DMS 273 (cell line): ENCODE results near the gene FILIP1L.

ENCODE experiments used
- DNase-seq: peaks from one replicate; lab custom pipeline; 2025; ENCODE audit not compliant: unreplicated experiment; lab: John Stamatoyannopoulos, UW

The FILIP1L gene

DNA sequence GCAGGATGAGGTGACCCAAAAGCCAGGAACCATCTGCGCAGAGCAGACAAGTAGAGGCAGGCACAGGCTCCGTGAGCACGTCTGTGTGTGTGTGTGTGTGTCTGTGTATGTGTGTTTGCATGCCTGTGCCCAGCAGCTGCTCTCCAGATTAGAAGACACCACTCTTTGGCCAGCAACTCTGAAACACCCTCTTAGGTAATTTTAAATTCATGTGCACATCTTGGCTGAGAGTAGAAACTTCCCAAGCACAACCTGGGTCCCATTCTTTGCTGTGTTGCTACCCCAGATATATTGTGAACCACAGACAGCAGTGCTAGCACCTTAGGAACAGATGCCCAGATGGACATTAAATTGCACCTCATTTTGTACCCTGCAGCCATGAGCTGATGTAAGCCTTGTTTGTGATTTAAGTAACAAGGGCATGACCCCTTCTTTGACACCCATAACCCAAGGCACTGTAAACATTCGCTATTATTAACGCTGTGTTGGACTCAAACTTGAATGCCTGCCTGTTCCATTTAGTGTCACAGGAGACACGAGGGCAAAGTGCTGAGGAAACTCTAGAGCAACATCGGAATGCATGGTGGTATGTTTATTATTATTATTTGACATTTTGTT, at the start of gene FILIP1L:
Gene FILIP1L, minus strand, starts transcription at position 89 of the 618 bp plus-strand sequence.
- peak; percentile 81 for DNase-seq

DNA sequence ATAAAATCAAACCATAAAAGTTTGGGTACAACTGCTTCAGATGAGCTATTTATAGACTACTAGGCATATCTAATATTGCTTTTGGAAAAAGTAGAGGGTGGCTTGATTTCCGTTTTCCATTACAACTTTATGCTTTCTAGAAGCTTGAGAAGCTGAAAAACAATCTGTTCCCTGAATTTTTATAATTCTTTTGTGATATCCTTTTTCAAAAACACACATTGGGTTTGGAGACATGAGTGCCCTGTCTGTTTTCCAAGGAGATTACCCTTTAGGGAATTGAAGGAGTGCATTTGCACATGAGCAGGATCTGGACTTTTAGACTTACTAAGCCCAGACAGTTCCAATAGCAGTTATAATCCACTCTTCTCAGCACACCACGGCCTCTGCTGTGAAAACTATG, 49.5 kb upstream of the FILIP1L start:
- no peak for DNase-seq

DNA sequence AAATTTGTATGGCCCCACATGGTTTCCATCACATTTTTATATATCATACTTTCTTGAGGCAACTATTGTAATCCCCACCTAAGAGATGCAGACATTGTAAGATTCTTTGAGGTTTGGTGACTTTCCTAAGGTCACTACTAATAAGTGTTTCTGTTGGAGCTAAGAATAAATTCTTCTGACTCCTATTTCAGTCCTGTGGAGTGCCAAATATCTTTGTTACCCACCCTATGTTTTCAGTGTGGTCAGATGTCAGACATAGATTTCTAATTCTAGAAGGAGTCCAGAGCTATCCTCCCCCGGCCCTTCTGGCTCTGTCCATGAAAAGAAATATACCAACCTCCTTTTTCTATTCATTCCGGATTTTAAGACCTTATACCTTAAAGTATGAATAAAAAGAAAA, 46.2 kb upstream of the FILIP1L start:
- no peak for DNase-seq

DNA sequence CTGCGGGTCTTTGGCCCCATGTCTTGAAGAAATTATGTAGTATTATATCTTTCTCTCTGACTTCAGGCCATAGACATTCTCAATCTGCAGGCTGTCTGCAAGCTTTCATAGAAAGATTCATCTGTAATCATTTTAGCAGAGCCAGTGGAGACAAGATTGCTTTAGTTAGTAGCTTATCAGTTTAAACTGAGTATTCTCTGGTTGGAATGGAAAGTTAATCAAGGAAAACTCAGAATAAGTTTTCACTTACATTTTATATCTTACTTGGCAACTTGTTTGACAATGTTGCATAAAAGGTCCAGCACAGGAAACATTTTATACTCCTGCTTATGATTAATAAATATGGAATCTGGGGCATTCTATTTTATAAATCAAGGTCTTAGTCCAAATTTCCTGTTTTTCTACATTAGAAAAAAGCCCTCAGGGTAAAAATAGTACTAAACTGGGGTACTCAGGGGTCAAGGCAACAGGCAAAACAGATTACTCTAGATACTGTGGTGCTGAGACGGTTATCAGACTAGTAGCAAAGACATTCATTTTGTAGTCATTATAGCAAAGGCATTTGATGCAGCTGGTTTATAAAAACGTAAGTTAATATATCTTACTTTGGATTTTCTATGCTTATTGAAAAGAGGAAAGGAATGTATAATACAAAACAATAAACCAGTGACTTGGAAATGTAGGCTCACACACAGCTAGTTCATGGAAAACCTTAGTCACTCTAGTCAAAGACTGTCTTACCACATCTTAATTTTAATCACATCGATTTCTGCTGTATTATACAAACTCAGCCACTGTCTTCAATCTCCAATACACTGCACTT, 45.2 kb upstream of the FILIP1L start:
- DNase-seq, result no peak

DNA sequence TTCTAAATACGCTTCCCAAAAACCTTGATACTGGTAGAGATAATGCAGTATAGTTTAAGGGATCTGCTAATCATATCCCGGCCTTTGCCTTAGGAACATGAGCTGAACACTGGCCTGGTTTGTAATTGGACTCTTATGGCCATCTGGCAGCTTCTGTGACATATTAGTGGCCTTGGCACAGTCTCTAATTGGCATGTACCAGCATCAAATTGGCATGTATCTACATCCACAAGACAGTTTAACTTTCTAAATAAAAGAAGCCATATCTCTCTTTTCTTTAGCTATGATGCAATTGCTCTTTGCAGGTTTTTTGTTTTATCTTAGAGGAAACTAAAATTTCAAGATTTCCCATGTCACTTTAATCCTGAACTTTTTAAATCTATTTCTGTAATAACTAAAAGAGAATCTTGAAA, 44.6 kb upstream of the FILIP1L start:
- DNase-seq, result peak; percentile 94

DNA sequence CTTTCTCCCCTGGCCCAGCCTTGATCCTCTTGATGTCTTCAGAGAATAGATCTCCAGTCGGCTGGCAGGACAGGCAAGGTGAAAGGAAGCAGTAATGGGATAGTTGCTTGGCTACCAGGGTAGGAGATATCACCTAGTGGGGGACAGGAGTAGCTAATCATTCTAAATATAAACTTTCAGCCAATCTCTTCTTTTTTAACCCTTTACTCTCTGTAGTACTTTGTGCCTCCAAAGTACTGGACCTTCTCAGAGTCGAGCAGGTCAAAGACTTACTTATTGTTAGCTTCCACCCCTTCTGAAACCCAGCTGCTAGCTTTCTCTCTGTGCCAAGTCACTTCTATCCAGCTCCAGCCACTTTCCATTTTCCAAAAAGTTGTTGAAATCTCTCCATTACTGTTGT, 43.4 kb upstream of the FILIP1L start:
- DNase-seq, result peak; percentile 54

DNA sequence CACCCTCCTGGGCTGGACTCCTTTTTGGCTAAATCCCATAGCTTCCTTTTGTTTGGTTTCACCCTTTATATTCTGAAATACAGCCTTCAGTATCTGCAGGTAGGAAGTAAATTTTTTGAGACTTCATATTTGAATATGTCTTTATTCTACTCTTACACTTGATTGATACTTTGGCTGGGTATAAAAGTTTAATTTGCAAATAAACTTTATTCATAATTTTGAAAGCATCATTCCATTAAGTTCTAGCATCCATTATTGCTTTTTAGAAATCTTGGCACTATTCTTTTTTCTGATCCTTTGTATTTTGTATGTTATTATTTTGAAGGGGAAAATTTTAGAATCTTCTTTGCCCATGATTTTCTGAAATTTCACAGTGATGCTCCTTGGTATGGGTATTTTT, 41.3 kb upstream of the FILIP1L start:
- DNase-seq, result no peak

DNA sequence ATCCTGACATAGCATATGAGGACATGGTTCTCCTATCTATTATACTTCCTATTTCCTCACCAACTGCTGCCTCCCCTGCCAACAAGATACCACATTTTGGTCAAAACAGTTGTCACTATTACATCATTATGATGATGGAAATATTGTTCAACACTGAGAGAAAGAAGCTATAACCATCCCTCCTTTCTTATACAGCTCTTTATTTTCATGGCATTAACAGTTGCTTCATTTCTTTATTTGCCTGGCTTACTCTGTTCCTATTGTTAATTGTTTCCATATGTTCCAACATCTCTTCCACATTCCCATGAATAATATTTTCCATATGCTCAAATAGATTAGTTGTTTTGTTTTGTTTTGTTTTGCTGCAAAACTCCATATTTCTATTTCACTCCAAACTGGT, 40.8 kb upstream of the FILIP1L start:
- DNase-seq, result no peak

DNA sequence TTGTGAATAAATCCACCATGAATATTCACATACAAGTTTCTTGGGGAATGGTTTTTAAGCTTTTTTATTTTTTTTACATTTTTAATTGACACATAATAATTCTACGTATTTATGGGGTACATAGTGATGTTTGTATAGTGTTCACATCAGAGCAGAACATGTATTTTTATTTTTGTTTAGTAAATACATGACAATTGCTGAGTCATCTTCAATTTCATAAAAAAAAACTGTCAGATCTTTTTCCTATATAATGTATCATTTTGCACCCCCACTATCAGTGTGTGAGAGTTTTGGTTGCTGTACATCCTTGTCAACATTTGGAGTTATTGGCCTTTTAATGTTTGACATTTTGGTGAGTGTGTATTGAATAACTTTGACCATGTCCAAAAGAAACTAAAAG, 39.9 kb upstream of the FILIP1L start:
- no peak for DNase-seq

DNA sequence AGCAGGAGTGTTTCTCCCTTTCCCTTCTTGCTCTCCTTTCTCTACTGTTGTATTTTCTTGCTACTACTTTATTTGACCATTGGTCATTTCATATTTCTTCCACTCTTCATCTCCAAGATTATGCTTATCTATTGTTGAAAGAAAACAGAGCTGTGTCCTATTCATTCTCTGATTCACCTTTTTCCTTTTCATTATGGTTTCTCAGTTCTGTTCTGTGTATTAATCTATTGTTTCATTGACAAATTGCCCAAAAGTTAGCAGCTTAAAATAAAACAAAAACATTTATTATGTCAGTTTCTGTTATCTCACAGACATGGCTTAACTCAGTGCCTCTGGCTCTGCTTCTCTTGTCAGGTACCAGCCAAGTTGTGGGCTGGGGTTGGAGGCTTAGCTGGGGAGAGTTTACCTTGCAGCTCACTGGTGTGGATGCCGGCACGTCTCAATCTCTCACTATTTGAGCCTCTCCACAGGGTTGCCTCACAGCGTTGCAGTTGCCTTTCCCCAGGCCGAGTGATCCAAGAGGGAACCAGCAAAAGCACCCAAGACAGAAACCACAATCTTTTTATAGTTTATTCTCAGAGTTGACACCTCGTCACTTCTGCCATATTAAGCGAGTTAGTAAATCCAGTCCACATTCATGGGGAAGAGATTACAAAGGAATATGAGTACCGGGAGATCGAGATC, 36.9 kb upstream of the FILIP1L start:
- DNase-seq, result no peak

DNA sequence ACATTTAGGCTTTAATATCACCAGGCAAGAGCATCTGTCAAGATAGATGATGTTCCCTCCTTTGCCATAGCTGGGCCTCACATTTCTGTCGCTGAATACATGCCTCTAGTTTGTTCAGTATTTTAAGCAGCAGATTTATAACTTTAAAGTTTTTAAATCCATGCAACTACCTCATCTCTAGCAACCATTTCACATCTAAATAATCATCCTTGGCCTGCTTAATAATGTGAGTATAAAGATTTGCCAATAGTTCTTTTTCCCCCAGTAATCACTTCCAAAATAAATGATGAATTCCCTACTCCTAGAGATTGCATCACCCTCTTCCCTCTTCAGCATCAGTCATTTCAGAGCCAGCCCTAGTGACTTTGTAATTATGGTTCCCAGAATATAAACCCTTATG, 36.2 kb upstream of the FILIP1L start:
- DNase-seq, result no peak

DNA sequence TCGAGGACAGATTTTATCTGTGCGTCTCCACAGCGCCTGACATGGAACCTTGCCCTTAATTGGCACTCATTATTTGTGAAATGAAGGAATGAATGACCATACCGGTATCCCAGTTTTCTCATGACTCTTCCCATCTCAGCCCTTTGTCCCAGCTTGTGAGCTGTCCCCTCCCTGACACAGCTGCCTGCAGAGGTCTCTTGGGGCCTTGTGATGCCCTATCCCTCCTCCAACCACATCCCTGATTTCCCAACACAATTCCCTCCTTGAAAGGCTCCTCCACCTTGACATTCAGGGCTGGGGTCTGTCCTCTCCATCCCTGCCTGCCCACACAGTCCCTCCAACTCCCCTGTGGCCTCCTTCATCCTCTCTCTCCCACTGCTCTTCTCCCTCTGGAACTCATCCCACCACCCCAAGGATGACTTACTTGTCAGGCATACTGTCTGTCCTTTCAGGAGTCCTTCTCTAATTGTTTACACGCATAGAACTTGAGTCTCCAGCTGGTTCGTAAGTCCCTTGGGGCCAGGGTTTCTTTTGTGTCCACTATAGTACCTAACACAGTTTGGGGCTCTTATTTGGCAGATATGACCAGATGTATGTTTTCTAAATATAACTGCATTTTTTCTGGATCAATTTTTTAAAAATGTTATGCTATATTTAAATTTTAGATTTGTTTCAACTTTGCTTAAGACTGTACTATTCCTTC, 35.6 kb upstream of the FILIP1L start:
- DNase-seq, result peak; percentile 22

DNA sequence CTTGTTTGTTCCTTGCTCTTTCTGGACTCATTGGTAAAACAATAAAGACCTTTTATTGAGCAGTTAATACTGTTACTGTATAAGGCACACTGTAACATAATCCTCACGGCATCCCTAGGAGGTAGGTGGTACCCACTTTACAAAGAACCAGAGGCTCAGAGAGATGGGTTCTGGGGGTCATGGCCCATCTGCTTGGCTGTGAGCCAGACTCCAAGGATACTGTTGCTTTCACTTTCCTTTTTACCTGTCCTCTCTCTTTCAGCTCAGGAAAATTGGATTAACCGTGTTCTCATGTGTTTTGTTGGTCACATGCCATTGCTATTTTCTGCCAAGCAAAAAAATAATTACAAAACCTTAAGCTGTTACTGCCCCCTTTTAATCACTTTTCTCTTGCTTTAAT, 34.8 kb upstream of the FILIP1L start:
- peak; percentile 33 for DNase-seq

DNA sequence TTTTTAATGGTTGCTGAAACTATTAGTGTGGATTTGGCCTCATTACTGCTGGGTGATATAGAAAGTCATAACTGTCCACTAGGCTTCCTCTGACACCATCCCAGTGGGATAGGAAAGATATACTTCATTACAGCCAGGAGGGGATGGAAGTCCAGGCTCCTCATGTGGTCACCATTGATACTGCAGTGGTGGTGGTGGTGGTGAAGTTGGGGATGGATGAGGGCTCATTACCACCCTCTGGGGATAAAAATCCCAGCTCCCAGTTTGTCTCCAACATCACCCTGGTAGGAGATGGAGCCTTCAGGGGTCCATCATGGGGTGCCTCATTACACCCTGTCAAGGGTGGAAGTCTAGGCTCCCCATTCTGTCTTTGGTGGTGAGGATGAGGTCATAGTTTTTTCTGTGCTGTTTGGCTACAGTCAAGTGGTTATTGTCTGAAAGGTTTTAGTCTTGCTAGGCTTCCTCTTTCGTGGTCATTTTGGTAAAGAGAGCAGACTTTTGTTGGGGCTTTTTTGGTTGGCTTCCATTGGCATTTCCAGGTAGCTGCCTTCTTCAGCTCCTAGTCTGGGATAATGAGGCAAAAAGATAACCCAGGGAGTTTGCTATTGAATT, 30.1 kb upstream of the FILIP1L start:
- DNase-seq, result no peak

DNA sequence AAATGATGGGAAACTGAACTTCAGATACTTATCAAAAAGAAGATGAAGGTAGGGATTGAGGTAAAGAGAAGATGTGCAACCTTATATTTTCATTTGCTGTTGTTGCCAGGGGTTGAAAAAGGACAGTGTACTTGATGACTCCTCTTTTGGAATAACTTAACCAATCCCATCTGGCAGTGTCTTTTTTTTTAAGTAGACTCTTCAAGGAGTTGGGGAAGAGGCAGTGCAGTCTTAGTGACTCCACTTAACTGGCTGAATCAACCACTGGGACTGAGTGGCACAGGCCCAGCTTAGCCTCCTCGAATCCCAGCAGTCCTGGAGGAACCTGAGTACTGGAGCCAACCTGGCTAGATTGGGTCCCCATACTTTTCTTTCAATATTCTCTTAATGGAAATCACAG, 27.3 kb upstream of the FILIP1L start:
- DNase-seq, result no peak

DNA sequence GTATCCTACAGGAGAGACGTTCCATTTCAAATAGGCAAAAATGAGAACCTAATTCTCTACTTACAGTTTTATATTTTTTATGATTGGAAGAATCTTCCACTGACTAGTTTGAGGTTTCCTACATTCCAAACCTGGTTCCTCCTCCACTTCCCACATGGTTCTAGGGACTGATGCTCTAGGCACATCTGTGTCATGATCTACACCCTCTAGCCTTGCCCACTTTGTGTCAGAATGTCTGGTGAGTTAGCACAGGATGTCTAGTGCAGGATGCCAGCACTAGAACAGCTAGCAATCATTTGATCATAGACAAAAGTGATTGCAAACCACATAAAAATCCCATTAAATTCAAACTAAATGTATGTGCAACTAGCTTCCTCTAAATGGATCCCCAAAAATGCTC, 26.7 kb upstream of the FILIP1L start:
- no peak for DNase-seq

DNA sequence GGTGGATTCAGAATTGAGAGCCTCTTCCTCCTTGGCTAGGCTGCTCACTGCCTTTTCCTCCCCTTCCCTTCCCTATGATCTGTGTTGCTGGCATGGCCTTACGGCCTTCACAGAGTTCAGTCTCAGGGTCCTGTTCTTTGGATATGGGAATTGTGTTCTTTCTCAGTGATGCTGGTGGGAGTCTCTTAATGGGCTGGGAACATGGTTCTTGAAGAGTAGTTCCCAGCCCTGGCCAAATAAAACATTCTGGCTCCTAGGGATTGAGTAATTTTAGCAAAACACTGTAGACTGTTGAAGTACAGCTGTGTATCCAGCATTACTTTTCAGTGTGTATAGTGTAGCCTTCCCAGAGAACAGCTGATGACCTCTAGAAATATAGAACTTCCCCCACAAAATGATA, 22.6 kb upstream of the FILIP1L start:
- no peak for DNase-seq

DNA sequence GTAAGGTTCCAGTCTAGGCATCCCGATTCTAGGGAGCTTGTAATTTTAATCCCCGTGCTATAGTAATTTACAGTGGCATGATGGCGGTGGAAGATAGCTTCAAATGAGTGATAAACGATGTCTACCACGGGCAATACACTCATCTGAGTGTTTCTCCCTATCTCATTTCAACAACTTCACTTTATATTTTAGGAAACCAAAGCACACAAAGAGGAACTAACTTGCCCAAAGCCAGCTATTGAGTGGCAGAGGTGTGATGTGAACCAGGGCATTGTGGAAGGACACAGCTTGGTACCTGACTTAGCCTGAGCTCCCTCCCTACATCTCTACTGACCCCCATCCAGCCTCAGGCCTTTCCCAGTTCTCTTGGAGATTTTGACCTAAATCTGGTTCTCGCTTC, 16.9 kb upstream of the FILIP1L start:
- no peak for DNase-seq

DNA sequence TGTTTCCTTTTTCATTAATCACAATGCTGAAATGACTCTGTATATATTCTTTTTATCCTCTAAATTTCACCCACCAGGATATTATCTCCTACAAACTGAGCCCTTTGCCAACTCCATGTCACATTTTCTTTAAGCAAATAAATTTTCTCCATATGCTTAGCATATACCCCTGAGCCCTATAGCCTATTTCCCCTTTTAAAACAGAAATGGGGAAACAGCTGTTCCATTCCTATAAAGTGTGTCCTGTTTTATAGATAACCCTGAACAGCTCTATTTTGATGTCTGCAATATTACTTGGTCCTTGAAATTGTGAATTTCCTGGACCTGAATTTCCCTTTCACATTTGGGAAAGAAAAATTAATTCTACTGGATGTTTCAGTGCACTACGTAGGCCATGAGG, 15.6 kb upstream of the FILIP1L start:
- DNase-seq, result no peak

DNA sequence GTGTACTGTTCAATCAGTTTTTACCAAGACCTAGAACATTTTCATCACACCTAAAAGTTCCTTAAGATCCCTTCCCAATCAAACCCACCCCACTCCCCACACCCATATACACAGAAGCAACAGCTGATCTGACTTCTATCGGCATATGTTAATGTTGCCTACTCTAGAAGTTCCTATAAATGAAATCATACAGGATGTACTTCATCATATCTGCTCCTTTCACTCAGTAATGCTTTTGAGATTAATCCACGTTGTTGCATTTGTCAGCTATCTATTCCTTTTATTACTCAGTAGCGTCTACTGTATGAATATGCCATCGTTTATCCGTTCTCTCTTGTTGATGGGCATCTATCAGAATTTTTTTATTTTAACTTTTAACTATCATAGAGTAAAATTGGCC, 14.3 kb upstream of the FILIP1L start:
- DNase-seq, result no peak

DNA sequence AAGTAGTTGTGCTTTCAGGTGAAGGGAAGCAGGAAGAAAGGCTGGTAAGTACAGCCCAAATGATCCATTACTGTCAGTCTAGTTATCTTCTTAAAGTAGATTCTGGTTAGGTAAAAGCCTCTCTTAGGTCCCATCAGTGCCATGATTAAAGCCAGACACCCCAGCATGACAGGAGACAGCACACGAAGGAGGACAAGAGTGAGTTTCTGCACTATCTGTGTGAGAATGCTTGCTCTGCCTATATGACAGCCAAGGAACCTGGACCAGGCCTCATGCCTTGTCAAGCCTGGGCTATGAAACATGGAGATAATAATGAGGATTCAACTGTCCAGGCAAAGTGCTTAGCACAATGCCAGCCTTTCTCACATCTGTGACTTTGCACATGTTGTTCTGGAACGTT, 13.5 kb upstream of the FILIP1L start:
- DNase-seq, result no peak
